ENCODE data around the gene DOCK8. TPM values are rescaled to one million over a fixed set of nuclear protein-coding genes. Genes with fewer than 3 reads are reported as not detected.

Gene DOCK8
- total RNA-seq, 1 experiment from 2014 or later, result 5.6 TPM

DNA sequence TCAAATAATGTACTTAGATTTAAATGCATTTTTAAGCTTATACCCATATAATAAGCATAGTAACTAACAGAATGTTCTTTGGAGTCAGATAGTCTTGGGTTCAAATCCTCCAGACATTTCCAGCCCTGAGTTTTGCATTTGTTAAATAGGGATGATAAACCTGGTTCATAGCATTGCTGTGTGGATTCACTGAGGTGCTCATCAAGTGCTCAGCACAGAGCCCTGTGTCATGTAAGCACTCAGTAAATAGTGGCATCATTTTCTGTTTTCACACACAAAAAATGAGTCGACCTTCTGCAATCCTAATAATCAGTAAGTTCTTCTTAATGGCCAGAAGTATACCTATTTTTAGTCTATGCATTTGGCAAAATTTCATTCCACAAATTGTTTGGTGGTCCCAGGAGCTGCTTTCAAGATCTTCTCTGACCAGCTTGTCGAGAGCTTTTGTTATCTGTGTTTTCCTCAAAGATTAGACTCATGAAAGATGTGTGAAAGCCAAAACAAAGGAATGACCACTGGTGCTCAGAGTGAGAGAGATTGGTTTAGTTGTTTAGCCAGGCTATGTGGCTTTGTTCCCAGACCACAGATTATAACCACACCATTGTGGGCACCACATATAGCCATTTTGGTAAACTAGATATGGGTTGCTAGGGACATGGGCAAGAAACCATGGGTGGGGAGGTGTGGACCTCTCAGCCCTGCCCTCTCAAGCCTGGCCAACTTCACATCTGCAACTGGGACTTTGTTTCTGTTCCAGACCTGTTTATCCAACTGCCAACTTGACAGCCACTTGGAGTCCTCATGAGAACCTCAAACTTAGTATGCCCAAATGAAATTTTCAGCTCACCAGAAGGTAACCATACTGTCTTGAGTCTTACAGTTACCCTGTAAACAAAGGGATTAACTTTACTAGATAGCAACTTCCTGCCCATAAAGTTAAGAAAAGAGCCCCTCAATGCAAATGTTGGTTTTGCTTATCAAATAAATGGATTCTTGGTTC lies 45.0 kb downstream of the DOCK8 start:
- DNase-seq (ENCODE audit: low read depth), result no peak

DNA sequence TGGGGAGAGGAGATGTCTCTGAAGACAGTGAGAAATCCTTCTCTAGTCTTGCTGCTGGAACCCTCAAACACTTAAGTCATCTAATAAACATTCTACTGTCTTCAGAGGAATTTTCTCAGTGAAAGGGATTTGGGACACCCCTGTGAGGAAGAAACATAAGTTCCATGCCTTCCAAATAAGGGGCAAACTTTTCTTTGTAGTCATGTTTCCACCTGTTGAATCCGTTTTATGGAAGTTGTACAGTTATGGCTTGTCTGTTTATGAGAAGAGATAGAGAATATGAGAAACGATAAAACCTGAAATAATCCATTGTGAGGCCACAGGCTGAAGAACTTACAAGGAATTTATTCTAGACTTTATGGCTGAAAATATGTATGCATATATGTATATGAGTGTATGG lies 49.6 kb downstream of the DOCK8 start:
- in situ Hi-C loops (cut with HindIII; ENCODE audit: low pct_unique_long_range_greater_than_20kb, low sequenced_read_pairs), result no loop called here
- no peak for DNase-seq (ENCODE audit: low read depth)

More for the DNA sequence above, 45.0 kb downstream of the DOCK8 start:
- in situ Hi-C loops (cut with HindIII; ENCODE audit: low pct_unique_long_range_greater_than_20kb, low sequenced_read_pairs), result no loop called here

DNA sequence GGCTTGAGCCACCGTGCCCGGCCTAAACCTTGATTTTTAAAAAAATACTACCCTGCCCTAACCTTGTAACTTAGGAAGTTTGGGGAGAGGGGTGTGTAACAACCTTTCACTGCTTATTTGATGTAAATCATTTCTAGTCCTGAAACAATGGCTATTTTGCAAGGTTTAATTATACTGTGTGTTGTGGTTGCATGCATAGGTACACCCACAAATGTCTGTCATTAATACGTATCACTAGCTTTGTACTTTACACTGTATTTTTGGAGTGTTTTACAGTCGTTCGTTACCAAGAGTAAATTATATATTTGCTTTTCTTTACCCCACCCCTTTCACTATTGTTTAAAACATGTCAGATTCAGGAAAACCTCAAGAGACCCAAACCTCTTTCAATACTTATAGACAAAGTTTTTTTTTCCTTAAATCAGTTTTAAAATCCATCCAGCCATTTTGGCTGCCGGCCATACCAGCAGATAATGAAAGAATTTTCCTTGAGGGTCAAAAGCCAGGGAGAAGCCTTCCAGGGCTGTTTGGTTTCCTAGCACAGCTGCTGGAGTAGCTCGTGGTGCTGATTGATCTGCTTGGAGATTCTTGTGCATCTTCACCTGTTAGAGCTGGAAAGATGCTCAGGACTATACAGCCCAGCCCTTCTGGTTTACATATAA lies 50.7 kb downstream of the DOCK8 start:
- in situ Hi-C loops (cut with HindIII; ENCODE audit: low pct_unique_long_range_greater_than_20kb, low sequenced_read_pairs), result no loop called here
- no peak for DNase-seq (ENCODE audit: low read depth)

DNA sequence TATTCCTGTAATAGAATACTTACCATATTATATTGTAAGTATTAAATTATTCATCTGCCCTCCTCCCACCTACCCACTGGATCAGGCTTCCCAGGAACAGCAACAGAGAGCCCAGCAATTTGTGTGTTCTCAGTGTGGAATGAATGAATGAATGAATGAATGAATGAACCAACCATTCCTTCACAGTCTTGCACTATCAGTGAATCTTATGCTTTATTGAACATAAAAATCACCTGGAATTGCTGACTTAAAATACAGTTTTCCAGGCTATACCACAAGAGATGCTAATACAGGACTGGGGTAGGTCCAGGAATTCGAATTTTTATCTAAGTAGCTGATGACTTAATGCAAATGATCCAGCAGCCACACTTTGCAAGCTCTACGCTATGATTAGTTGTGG lies 51.6 kb downstream of the DOCK8 start:
- in situ Hi-C loops (cut with HindIII; ENCODE audit: low pct_unique_long_range_greater_than_20kb, low sequenced_read_pairs), result no loop called here
- DNase-seq (ENCODE audit: low read depth), result no peak

DNA sequence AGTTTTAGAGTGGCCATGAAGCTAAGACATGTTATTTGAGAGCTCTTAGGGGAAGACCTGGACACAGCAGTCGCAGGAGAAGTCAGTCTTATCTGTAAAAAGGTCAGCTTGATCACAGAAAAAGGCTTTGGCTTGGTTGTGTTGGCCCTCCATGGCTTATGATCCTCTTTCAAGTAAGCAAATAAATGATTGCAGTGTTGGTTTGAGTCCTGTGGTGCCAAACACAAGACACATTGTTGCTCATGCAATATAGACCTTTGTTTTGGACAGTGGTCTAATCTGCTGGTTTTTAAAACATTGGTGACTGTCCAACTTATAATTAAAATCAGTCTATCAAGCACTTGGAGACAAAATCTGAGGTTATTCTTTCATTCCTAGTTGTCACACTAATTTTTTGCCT lies 54.0 kb downstream of the DOCK8 start:
- no peak for DNase-seq (ENCODE audit: low read depth)
- in situ Hi-C loops (cut with HindIII; ENCODE audit: low pct_unique_long_range_greater_than_20kb, low sequenced_read_pairs), result no loop called here

DNA sequence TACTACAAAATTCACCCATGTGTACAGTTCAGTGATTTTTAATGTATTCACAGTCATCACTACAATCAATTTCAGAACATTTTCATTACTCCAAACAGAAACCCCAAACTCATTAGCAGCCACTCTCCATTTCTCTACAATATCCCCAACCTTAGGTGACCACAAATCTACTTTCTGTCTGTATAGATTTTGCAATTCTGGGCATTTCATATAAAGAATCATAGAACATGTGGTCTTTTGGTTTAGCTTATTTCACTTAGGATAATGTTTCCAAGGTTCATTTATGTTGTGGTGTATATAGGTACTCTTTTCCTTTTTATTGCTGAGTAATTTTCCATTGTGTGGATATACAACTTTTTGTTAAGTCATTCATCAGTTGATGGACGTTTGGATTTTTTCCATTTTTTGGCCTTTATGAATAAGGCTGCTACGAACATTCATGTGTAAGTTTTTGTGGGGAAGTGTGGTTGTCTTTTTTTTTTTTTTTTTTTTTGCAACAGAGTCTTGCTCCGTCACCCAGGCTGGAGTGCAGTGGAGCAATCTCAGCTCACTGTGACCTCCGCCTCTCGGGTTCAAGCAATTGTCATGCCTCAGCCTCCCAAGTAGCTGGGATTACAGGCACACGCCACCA lies 54.5 kb downstream of the DOCK8 start:
- DNase-seq (ENCODE audit: low read depth), result no peak
- in situ Hi-C loops (cut with HindIII; ENCODE audit: low pct_unique_long_range_greater_than_20kb, low sequenced_read_pairs), result no loop called here

DNA sequence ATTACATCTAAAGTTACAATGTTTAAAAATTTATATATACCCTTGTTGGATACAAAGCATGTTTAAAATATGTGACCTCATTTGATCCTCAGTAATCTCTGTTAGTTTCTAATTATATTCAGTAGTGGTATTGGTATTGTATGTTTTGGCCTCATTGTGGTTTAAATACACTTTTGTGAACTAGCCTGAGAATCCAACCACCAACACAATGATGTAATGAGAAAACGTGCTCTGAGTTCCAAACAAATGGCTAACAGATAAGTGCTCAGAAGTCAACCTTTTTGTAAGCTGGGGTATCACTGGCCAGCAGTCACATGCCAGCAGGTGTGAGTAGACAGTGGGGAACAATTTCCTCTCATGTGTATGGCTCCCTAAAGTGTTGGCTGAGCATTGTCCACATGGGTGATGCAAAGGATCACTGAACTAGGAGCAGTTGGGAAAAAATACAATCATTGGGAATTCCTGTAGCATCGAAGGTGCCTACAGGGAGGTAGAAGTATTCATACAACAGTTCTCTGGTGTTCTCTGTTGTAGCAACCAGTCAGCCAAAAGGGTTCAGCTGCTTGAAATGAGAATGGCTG lies 56.1 kb downstream of the DOCK8 start:
- DNase-seq (ENCODE audit: low read depth), result no peak
- in situ Hi-C loops (cut with HindIII; ENCODE audit: low pct_unique_long_range_greater_than_20kb, low sequenced_read_pairs), result no loop called here

DNA sequence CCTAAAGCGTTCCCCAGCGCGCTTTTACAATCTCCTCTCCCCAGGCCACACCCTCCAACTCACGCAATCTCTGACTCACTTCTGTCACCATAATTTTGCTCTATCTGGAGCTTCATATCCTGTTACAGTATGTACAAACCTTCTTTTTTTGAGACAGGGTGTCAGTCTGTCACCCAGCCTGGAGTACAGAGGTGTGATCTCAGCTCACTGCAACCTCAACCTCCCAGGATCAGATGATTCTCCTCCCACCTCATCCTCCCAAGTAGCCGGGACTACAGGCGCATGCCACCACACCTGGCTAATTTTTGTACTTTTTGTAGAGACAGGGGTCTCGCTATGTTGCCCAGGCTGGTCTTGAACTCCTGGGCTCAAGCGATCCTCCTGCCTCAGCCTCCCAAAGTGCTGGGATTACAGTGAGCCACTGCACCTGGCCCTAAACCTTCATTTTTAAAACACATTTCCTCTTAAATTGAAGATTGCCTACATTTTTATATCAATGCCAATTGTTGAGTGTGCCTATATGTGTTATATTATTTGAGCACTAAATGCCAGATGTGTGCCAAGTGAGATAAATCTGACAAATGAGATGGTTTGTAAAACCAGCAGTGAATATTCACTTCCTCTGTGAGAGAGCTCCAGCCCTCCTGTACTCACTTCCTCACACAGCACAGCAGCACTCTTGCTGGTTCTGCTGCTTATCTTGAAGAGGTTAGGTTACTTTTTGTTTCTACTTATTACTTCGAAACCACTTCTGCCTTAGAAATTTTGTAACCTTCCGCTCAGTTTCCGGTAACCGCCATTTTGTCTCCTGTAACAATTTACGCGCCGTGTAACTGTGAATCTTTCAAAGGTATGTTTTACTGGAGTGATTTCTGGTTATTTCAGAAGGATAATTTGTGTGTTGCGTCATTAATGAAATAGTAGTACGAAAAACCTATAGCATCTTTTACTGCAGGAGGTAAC lies 57.9 kb downstream of the DOCK8 start:
- in situ Hi-C loops (cut with HindIII; ENCODE audit: low pct_unique_long_range_greater_than_20kb, low sequenced_read_pairs), result no loop called here
- no peak for DNase-seq (ENCODE audit: low read depth)

DNA sequence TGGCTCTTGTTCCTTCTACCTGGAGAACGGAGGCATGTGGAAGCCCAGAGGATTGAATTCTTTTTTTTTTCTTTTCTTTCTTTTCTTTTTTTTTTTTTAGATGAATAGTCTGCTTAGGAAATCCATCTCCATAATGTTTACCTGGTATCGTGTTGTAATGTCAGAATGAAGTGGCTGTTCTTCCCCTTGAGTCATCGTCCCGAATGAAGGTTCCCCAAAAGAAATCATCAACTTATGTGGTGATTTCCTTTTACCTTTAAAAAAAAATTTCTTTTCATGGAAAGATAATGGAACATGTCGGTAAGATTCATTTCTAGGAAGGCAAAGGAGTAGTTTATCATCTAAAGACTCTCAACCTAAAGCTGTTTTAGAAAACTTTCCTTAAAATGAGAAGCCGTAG lies 59.7 kb downstream of the DOCK8 start:
- in situ Hi-C loops (cut with HindIII; ENCODE audit: low pct_unique_long_range_greater_than_20kb, low sequenced_read_pairs), result no loop called here
- DNase-seq (ENCODE audit: low read depth), result no peak

DNA sequence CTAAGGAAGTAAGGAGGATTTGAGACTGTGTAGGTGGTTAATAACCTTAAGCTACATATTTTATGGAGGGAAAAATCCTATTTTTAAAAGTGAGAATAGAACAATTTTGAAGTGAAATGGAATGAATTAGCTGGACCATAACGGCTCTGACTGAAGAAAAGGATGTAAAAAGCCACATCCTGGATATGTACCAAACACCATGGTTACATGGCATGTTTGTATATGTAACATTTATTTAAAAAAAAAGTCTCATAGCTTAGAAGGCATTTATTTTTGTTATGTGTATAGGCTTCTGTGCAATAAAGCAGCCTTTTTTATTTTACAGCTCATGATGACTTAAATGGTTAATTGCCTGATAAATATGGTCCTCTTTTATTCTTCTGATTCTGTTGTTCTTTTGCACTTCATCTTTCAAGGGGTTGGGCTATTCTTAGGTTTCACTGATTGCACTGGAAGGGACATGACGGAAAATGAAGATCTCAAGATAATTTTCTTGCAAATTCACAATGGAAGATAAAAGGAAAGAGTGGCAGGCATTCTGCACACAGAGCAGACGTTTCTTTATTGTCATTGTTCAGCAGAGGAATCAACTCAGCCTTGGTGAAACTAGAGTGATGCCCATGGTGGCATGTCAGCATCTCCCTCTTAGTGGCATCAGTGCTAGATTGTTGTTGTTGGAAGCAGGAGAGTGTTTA lies 63.1 kb downstream of the DOCK8 start:
- in situ Hi-C loops (cut with HindIII; ENCODE audit: low pct_unique_long_range_greater_than_20kb, low sequenced_read_pairs), result no loop called here
- no peak for DNase-seq (ENCODE audit: low read depth)

DNA sequence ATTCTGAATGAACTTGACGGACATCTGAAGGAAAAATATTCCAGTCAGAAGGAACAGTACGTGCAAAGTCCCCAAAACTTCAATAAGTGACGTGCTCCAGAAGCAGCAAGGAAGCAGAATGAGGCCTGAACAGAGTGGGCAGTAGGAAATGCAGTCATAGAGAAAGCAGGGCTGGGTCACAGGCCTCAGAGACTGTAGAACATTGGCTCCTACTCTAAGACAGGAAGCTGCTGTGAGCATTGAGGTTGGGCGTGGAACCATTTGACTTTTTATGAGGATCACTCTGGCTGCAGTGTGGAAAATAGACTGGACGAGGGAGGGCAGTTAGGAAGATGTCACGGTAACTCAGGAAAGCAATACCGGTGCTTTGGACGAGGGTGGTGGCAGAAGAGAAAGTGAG lies 64.0 kb downstream of the DOCK8 start:
- no peak for DNase-seq (ENCODE audit: low read depth)
- in situ Hi-C loops (cut with HindIII; ENCODE audit: low pct_unique_long_range_greater_than_20kb, low sequenced_read_pairs), result no loop called here

DNA sequence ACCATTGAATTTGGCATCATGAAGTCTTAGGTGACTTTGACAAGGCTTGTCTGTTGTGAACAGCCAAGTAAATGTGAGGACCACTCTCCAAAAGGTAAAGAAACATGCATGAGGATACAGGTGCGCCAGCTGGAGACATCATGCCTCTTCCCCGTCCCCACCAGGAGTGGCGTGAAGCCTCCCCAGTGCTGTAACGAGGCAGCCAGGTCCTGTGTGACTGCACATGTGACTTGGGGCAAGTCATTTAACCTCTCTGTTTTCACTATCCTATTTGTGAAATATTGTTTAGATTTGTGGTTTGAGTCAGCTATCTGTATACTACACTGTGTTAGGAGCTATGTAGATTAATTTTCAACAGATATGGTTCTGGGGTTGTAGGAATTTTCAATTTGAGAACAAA lies 65.0 kb downstream of the DOCK8 start:
- in situ Hi-C loops (cut with HindIII; ENCODE audit: low pct_unique_long_range_greater_than_20kb, low sequenced_read_pairs), result no loop called here
- DNase-seq (ENCODE audit: low read depth), result no peak

DNA sequence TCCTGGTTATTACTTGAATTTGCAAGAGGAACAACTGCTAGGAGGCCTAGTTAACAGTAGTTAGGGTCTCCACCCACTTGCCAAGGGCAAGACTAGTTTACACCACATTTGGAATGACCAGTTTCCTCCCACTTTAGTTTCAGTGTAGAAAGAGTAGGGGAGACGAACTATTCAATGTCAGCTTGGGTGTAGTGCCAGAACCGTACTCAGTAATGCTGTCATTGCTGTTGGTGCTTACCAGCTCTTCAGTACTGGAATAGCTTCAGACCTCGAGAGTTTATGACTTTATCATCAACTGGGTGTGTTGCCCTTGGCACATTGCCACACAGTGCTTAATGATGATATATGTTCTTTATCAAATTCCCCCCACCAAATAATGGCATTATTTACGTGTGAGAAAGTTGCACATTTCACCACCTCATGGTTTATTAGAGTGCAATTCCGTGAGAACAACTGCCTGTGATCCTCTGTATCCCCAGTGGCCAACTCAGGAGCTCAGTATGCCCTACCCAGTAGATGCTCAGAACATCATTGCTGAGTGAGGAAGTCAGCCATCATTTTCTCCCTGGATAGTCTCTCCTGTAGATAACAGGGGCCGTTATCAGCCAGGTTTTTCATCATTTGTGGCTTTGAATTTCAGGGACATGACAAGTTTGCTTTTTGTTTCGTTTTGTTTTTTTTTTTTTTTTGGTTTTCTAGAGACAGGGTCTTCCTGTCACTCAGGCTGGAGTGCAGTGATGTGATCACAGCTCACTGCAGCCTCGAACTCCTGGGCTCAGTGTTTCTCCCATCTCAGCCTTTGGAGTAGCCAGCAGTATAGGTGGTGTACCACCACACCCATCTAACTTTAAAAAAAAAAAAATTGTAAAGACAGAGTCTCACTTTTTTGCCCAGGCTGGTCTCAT lies 67.3 kb downstream of the DOCK8 start:
- in situ Hi-C loops (cut with HindIII; ENCODE audit: low pct_unique_long_range_greater_than_20kb, low sequenced_read_pairs), result no loop called here

DNA sequence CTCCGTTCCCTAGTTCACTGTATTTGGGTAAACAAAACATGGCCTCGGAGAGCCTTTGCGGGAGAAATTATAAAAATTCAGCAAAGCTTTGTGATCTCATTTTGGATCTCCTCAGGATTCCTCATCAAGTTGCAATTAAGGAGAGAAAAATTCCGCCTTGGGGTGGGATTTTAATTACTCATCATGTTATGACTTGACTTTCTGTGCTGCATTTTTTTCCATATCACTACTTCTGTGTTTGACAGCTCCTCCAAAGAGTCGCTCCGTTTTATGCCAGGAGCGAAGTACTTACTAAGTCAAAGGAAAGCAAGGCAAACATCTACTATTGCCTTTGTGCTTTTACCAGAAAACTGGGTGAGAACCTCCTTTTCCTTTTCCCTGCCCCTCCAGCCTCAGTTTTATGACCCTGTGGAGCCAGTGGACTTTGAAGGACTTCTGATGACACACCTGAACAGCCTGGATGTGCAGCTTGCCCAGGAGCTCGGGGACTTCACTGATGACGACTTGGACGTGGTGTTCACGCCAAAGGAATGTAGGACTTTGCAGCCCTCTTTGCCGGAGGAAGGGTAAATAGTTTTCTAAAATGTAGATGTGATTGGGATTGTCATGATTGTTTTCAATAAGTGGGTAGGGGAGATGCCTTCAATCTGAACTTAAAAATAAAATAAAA lies 71.5 kb downstream of the DOCK8 start:
- no peak for DNase-seq (ENCODE audit: low read depth)
- in situ Hi-C loops (cut with HindIII; ENCODE audit: low pct_unique_long_range_greater_than_20kb, low sequenced_read_pairs), result no loop called here

More for the DNA sequence above, 67.3 kb downstream of the DOCK8 start:
- DNase-seq (ENCODE audit: low read depth), result no peak

DNA sequence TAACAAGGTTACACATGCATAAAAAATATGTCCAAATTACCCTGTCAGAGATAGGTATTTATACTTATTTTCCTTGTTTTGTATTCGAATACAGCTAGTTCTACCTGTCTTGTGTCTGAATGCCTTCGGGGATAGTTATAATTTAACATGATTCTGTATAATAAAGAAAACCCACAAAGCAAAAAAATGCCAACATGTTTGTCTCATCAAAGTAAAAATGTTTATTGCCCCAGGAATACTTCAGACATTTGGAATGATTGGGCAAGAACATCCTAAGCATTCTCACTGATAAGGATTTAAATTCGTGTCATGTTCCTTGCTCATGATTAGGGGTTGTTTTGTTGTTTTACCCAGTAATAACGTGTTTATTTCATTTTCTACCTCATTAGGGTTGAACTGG lies 74.5 kb downstream of the DOCK8 start:
- in situ Hi-C loops (cut with HindIII; ENCODE audit: low pct_unique_long_range_greater_than_20kb, low sequenced_read_pairs), result no loop called here

DNA sequence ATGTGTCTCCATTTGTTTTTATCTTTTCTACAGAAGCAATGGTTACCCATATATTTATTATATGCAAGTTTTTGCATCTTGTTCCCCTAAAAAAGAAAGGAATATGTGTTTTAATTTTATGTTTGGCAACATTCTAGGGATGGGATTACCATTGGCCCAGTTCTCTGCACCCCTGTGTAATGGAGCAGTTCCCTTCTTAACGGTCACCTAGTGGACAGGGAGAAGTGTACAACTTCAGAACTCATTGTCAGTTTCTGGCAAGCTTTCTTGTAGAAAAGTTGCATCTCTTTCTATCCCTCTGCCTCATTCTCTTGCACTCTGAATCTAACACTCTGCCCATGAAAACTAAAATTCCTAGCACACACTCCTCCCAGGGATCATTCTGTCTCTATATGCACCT lies 78.2 kb downstream of the DOCK8 start:
- DNase-seq (ENCODE audit: low read depth), result no peak
- in situ Hi-C loops (cut with HindIII; ENCODE audit: low pct_unique_long_range_greater_than_20kb, low sequenced_read_pairs), result no loop called here

More for the DNA sequence above, 74.5 kb downstream of the DOCK8 start:
- DNase-seq (ENCODE audit: low read depth), result no peak
